ENCODE data around the gene TMEM237.

The TMEM237 gene

DNA sequence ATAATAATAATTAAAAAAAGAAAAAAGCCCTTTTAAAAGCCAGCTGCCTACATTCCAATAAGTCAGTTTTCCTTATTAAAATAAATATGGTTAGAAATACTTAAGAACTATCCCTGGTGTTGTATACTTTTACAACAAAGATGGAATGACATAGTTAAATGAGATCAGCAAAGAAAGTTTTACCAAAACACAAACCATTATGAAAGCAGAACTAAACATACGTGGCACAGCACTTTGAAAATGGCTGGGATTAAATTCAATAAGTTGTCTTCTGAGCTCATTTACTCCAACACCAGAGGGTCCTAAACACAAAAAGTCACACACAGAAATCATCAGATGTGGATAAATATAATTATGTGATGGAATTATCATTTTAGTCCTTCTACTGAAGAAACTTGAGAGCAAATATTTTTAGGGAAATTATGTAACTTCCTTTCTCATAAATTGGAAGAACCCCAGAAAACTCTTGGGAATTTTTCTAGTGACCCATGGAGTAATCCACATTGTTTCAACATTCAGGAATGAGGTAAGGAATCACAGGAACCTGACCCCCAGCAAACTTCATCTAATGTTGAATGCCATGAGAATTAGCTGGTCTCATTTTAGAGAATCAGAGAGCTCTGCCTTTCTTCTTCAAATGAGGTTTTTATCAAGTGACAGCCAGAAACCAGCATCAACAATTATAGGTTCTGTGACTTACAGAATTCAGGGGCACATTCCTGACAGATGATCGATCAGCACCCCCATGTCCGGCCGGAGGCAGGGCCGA, 11.5 kb upstream of the TMEM237 start:
- no peak overlapping the region for H3K27ac Mint-ChIP-seq
- no peak for DNase-seq
- no peaks in the 10 kb centered on the region for H3K9me3 Mint-ChIP-seq
- H3K4me3 Mint-ChIP-seq, result no peak overlapping the region
- TF ChIP-seq CTCF (IDR thresholded peaks at IDR 0.05), result no peak
- H3K4me1 Mint-ChIP-seq, result peaks cover 10% of the 10 kb centered on the region
- peaks cover 29% of the 10 kb centered on the region for H3K27me3 Mint-ChIP-seq (ENCODE audit: low read depth, poor library complexity)
- H3K36me3 Mint-ChIP-seq (ENCODE audit: low read depth), result no peaks in the 10 kb centered on the region

DNA sequence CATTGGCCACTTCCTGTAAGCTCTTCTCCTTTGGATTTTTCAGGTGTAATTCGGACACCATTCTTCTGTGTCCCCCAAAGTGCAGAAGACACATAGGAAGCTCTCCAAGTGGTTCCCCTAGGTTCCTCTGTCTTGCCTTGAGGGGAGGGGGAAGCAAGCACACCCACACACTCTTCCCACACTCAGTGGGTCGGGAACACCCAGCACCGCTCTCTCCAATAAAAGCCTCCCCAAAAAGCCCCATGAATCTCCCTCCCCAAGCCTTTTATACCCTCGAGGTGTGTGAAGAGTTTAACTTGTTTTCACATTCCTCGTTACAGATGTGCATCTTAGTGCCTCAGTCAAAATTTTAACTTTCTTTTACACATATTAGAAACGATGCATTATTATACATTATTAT, 9.9 kb upstream of the TMEM237 start:
- no peak overlapping the region for H3K4me3 Mint-ChIP-seq
- peaks cover 33% of the 10 kb centered on the region for H3K27me3 Mint-ChIP-seq (ENCODE audit: low read depth, poor library complexity)
- DNase-seq, result no peak
- H3K27ac Mint-ChIP-seq, result no peak overlapping the region
- peaks cover 10% of the 10 kb centered on the region for H3K4me1 Mint-ChIP-seq
- TF ChIP-seq CTCF (IDR thresholded peaks at IDR 0.05), result no peak
- no peaks in the 10 kb centered on the region for H3K36me3 Mint-ChIP-seq (ENCODE audit: low read depth)
- H3K9me3 Mint-ChIP-seq, result no peaks in the 10 kb centered on the region

GRCh38 chr2:201649442-201649841, 6.1 kb upstream of the TMEM237 start:
- H3K36me3 Mint-ChIP-seq (ENCODE audit: low read depth), result no peaks in the 10 kb centered on the region
- H3K9me3 Mint-ChIP-seq, result no peaks in the 10 kb centered on the region
- H3K27me3 Mint-ChIP-seq (ENCODE audit: low read depth, poor library complexity), result peaks cover 21% of the 10 kb centered on the region
- no peak overlapping the region for H3K4me3 Mint-ChIP-seq
- no peak overlapping the region for H3K27ac Mint-ChIP-seq
- DNase-seq, result no peak
- H3K4me1 Mint-ChIP-seq, result peaks cover 2% of the 10 kb centered on the region
- no peak for TF ChIP-seq CTCF (IDR thresholded peaks at IDR 0.05)

DNA sequence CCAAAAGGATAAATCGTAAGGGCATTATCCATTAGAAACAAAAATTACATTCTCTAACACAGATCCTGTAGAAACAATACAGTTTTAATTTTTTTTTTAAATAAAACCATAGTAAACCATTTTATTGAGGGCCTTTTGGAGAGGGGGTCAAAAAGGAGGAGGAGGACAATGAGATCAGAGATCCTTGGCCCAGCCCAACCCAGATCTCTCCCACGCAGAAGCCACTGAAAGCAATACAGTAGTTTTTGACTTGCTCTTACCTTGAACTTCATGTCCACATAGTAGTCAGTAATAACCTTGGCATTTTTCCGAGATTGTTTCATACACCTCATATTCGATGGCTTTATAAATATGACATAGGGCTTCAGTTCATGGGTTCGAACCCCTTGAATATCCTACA, 4.1 kb upstream of the TMEM237 start:
- Mint-ChIP-seq H3K36me3 (ENCODE audit: low read depth) (no peaks in the 10 kb centered on the region), H3K4me3 (no peak overlapping the region), H3K27ac (no peak overlapping the region), H3K27me3 (ENCODE audit: low read depth, poor library complexity) (peaks cover 19% of the 10 kb centered on the region), H3K9me3 (no peaks in the 10 kb centered on the region), H3K4me1 (peaks cover 12% of the 10 kb centered on the region)
- DNase-seq, result no peak
- no peak for TF ChIP-seq CTCF (IDR thresholded peaks at IDR 0.05)

DNA sequence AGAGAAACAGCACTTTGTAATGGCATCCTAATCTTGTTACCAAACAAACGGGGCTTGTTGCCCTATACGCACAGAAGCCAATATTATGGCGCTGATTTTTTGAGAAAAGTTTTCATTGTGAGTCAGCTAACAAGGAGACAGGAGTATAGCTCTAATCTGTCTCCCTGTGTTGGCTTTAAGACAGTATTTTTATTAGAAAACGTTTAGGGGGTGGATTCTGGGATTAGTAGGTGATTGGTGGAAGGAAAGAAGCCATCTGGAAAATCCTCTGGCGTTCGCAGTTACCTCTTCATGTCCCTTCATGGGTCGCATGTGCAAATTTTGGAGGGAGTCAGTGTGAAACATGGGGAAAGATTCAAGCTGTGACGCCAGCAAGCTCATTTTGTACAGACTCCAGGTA, 698 bp upstream of the TMEM237 start:
- peaks cover 33% of the 10 kb centered on the region for H3K4me1 Mint-ChIP-seq
- no peak for DNase-seq
- H3K36me3 Mint-ChIP-seq (ENCODE audit: low read depth), result peaks cover under 1% of the 10 kb centered on the region
- no peak for TF ChIP-seq CTCF (IDR thresholded peaks at IDR 0.05)
- peak overlapping the region; percentile 99 for H3K4me3 Mint-ChIP-seq
- H3K27me3 Mint-ChIP-seq (ENCODE audit: low read depth, poor library complexity), result no peaks in the 10 kb centered on the region
- H3K27ac Mint-ChIP-seq, result peak overlapping the region; percentile 11
- no peaks in the 10 kb centered on the region for H3K9me3 Mint-ChIP-seq

- Mint-ChIP-seq H3K4me3 (peak overlapping the region; percentile 99), H3K9me3 (no peaks in the 10 kb centered on the region), H3K4me1 (peaks cover 33% of the 10 kb centered on the region), H3K27me3 (ENCODE audit: low read depth, poor library complexity) (no peaks in the 10 kb centered on the region), H3K27ac (peak overlapping the region; percentile 99), H3K36me3 (ENCODE audit: low read depth) (peaks cover 14% of the 10 kb centered on the region)
- peak; percentile 92 for DNase-seq
- no peak for TF ChIP-seq CTCF (IDR thresholded peaks at IDR 0.05)
Observed at GRCh38 chr2:201642579-201643215, 606 bp downstream of the TMEM237 start.

All from nephron progenitor cell (in vitro differentiated cells).